KOPT-K1 (cell line): ENCODE measurements around the gene SHPK.

ENCODE experiments used
- H3K27ac ChIP-seq: fragments of 200-600 bp; sonication (generic); 2 replicates; pipeline ENCODE4 v1.5.1; 2016; ENCODE audit warnings: antibody characterized with exemption, mild to moderate bottlenecking, low read depth, low read length; ENCODE audit not compliant: poor library complexity, severe bottlenecking
- H3K36me3 ChIP-seq: fragments of 200-600 bp; sonication (generic); 2 replicates; pipeline ENCODE4 v1.5.1; 2017; ENCODE audit warnings: antibody characterized with exemption, mild to moderate bottlenecking, low read length, moderate library complexity; ENCODE audit not compliant: insufficient read depth
- H3K9me3 ChIP-seq: fragments of 200-600 bp; sonication (generic); 2 replicates; pipeline ENCODE4 v1.5.1; 2017; ENCODE audit warnings: antibody characterized with exemption, low read length, mild to moderate bottlenecking; ENCODE audit not compliant: insufficient read depth, poor library complexity, severe bottlenecking

Gene SHPK

GRCh38 chr17:3647769-3648555 lies 11.9 kb upstream of the SHPK start:
- Histone ChIP-seq H3K27ac (no peak overlapping the region), H3K9me3 (no peaks in the 10 kb centered on the region), H3K36me3 (peaks cover 5% of the 10 kb centered on the region; the same call in 1 of the 2 replicates)

- H3K27ac ChIP-seq = no peak overlapping the region
- H3K36me3 ChIP-seq = peaks cover 5% of the 10 kb centered on the region; the same call in 1 of the 2 replicates
- H3K9me3 ChIP-seq = no peaks in the 10 kb centered on the region
These were observed 11.2 kb upstream of the SHPK start for GRCh38 chr17:3647251-3647650.

DNA sequence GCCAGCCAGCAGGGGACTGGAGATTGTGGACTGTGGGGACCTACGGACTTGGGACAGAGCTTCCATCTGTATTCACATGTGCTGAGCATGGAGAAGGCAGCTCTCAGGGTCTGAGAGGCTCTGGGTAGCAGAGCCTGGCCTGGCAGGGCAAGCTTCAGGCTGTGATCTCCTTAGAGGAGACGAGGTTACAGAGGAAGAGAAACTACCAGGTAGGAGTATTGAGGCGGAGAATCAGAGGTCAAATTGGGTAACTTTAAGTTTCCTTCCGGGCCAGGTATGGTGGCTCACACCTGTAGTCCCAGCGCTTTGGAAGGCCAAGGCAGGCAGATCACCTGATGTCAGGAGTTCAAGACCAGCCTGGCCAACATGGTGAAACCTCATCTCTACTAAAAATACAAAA lies 9.3 kb upstream of the SHPK start:
- peaks cover 5% of the 10 kb centered on the region; the same call in 1 of the 2 replicates for H3K36me3 ChIP-seq
- no peaks in the 10 kb centered on the region for H3K9me3 ChIP-seq
- no peak overlapping the region for H3K27ac ChIP-seq

DNA sequence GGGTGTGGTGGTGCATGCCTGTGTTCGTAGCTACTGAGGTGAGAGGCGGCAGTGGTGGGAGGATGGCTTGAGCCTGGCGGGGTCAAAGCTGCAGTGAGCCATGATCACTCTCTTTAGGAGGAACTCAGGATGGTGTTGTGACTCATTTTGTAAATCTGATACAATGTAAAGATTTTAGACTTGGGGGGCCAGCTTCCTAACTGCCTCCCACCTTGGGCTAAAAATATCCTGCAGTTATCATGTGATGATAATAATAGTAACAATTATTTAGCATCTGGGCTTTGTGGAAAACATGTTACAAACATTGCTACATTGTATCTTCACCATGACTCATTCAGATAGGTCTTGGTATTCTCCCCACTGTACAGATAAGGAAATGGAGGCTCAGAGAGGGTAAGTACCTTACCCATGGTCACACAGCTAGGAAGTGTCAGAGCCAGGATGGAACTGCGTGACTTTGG lies 7.9 kb upstream of the SHPK start:
- peaks cover 5% of the 10 kb centered on the region; the same call in 1 of the 2 replicates for H3K36me3 ChIP-seq
- H3K9me3 ChIP-seq = no peaks in the 10 kb centered on the region
- no peak overlapping the region for H3K27ac ChIP-seq

DNA sequence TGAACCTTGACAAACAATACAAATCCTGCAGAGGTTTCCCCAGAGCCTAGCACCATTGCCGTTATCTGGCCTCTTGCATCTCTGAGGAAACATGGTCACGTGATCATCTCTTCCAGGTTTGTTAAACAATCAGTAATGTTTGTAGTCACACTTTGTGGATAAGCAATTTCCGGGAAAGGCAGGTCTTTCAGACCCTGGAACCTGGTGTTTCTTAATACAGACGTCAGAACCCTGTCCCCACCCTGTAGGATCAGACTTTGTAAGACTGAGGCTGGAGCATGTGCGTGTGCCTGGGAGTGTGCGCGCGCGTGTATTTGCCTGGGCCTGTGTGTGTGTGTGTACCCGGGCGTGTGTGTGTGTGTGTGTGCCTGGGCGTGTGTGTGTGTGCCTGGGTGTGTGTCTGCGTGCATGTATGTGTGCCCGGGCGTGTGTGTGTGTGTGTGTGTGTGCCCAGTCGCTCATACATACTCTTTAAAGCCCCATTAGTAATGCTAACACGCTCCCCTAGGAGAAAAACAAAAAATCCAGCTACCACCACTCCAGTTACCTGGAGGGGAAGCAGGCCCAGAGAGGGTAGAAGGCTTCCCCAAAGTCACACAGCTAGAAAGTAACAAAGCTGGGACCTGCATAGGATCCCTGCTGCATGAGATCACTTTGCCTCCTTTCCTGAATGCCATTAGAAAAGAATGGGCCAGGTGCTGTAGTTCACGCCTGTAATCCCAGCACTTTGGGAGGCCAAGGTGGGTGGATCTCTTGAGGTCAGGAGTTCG lies 5.9 kb upstream of the SHPK start:
- no peak overlapping the region for H3K27ac ChIP-seq
- no peaks in the 10 kb centered on the region for H3K9me3 ChIP-seq
- no peaks in the 10 kb centered on the region for H3K36me3 ChIP-seq

DNA sequence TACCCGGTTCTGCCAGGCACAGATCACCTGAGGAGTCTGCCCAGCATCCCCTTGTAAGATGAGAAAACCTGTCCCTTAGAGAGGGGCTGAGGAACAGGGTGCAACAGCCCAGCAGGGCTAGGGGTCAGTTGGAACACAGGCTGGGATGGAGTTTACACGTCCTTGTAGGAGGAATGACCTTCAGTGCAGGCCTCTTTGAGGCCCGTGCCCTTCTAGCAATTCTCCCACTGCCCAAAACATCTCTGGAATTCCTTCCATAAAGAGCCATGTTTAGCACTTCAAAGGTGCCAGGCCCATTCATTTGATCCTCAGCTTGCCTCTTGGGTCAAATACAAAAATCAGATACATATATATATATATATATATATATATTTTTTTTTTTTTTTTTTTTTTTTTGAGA lies 5.0 kb upstream of the SHPK start:
- no peaks in the 10 kb centered on the region for H3K9me3 ChIP-seq
- H3K36me3 ChIP-seq = no peaks in the 10 kb centered on the region
- no peak overlapping the region for H3K27ac ChIP-seq

DNA sequence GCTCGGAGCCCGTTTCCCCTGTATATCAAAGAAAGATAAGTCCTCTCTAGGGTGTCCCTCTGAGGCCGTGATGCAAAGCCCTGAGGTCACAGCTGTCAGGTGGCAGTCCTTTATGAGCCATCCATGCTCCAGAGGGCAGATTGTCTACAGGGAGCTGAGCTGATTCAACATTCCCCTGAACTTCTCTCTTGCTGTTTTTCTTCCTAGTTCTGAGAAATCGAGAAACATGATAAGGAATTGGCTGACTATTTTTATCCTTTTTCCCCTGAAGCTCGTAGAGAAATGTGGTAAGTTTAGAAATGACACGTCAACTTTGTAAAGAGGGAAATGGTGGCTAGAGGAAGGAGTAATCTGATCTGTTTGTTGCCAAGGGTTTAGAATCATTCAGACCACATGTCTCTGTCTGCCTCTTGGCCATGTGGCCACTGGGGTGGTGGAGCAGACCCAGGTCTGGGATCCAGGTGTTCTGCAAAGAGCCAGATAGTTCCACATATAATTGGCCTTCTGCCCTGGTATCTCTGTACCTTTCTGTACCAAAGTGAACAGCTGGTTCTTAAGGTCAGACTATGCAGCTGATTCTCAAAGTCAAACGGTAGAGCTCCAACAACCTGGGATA lies 4.0 kb upstream of the SHPK start:
- Histone ChIP-seq H3K36me3 (no peaks in the 10 kb centered on the region), H3K9me3 (no peaks in the 10 kb centered on the region), H3K27ac (no peak overlapping the region)

DNA sequence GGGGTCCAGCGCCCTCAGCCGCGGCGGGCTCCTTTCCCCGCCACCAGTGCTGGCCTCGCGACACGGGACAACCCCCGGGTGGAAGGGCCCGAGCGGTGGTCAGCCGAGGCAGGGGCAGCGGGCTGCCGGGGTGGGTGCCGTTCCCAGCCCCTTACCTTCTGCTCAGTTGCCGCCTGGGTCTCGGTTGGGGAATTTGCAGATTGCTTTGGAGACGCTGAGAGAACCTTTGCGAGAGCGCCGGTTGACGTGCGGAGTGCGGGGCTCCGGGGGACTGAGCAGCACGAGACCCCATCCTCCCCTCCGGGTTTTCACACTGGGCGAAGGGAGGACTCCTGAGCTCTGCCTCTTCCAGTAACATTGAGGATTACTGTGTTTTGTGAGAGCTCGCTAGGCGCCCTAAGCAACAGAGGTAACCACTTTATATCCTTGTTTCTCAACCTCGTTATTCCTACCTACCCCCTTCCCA lies 891 bp upstream of the SHPK start:
- H3K36me3 ChIP-seq = peaks cover 10% of the 10 kb centered on the region
- H3K27ac ChIP-seq = peak overlapping the region; percentile 84

DNA sequence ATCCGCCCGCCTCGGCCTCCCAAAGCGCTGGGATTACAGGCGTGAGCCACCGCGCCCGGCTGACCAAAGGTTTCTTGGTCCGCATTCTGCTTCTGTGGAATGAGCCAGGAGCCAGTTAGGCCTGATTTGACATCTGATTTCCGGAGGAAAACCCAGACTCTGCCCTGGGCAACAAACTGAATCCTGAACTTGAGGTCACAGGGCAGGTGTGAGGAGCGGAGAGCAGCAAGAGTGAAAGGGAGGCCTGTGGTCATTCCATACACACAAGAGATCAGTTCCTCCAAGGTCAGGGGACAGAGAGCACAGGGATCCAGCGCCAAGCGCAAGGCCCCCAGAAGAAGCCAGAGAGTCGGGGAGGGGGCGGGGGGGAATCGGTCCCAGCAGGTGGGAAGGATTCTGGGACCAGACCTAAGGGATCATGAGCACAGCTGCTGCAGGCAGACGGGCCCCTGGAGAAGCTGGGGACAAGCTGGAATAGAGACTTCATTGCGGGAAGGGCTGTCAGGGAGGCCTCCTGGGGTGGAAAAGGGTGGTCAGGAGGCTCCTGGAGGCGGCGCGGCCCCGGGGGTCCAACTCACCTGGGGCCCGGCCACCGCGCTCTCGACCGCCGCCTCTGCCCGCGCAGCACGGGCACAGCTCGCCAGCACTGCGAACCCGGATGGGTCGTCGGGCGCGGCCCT lies 436 bp downstream of the SHPK start:
- peak overlapping the region; percentile 84 for H3K27ac ChIP-seq

More for the DNA sequence above, 891 bp upstream of the SHPK start:
- H3K9me3 ChIP-seq = no peaks in the 10 kb centered on the region

DNA sequence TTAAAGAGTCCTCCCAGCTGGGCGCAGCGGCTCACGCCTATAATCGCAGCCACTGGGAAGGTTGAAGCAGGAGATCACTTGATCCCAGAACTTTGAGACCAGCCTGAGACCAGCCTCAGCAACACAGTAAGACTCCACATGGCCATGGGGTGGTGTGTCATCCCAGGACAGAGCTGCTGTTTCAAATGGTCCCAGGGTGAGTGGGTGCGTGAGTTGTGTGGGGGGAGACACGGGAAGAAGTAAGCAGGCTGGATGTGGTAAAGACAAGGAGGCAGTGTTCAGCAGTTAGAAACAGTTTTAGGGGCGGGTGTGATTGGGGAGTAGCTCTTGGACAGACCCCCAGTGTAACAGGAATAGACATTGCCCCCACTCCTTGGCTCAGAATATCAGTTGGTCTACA lies 3.8 kb downstream of the SHPK start:
- Histone ChIP-seq H3K9me3 (no peaks in the 10 kb centered on the region), H3K36me3 (peaks cover 41% of the 10 kb centered on the region), H3K27ac (no peak overlapping the region)

More for the DNA sequence above, 436 bp downstream of the SHPK start:
- peaks cover 11% of the 10 kb centered on the region for H3K36me3 ChIP-seq
- no peaks in the 10 kb centered on the region for H3K9me3 ChIP-seq

DNA sequence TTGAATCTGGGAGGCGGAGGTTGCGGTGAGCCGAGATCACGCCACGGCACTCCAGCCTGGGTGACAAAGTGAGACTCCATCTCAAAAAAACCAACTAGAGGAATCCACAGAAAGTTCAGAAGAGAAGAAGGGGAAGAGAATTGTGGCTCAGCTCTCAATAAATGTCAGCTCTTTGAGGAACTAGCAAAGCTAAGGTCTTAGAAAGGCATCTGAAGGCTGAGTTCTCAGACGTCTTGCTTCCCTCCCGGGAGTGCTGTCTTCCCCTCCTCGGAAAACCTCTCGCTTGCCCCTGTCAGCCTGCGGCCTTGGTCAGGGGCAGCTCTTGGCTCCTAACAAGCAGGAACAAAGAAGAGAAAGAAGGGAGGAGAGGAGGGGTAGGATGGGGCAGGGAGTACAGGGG lies 5.3 kb downstream of the SHPK start:
- Histone ChIP-seq H3K27ac (no peak overlapping the region), H3K9me3 (no peaks in the 10 kb centered on the region), H3K36me3 (peaks cover 53% of the 10 kb centered on the region)

GRCh38 chr17:3627769-3628167 lies 8.3 kb downstream of the SHPK start:
- H3K27ac ChIP-seq = no peak overlapping the region
- no peaks in the 10 kb centered on the region for H3K9me3 ChIP-seq
- peaks cover 76% of the 10 kb centered on the region for H3K36me3 ChIP-seq

- peaks cover 77% of the 10 kb centered on the region for H3K36me3 ChIP-seq
- H3K27ac ChIP-seq = no peak overlapping the region
- no peaks in the 10 kb centered on the region for H3K9me3 ChIP-seq
These were observed 8.9 kb downstream of the SHPK start for GRCh38 chr17:3626831-3627768.
